Amniotic stem cell (primary cell): ENCODE results near the gene MBD2.
"Not testable (repeated sequence)": the region's sequence is repeated elsewhere in the genome, so short reads cannot be mapped to it uniquely, and the experiment has no call there.

ENCODE experiments used
- DNase-seq: peaks from one replicate; lab custom pipeline; 2025; lab: John Stamatoyannopoulos, UW

The MBD2 gene

DNA sequence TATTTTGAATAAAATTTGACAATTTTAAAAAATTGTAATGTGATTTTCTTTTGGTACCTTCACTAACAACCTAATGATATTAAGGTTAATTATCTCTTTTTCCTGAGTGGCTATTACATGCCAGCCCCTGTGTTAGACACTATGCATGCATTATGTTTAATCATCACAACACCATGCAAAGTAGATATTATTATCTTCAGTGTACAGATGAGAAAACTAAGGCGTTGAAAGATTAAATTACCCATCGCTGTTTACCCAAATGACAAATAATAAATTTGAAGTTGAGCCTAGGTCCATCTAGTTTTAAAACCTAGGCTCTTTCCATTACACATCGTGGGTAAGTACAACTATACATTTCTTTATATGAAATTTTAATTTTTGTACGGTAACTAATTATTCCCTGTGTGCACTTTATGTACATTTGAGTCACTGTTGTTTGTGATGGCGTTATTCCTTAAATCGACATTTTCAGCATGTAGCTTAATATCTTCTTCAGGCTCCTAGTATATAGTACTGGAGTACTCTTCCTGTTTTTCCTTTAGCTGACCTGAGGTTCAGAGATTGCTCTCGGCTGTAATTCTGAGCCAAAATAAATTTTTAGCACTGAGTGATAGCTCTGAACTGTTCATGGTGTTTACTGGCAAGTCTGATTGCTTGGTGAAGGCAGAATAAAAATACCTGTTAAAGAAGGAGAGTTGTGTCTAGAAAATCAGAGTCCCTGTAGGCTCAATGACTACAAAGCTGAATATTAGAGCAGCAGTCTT lies 13.9 kb upstream of the MBD2 start:
- no peak for DNase-seq

GRCh38 chr18:54235871-54236270 lies 11.4 kb upstream of the MBD2 start:
- no peak for DNase-seq

DNA sequence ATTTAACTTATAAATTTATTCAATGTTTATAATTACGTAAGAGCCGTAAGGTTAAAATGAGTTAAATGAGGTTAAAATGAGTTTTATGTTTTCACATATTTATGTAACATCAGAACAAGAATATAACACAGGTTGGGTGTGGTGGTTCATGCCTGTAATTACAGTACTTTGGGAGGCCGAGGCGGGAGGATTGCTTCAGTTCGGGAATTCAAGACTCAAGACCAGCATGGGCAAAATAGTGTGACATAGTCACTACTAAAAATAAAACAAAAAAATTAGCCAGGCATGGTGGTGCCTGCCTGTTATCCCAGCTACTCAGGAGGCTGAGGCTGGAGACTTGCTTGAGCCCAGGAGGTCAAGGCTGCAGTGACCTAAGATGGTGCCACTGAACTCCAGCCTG lies 9.3 kb upstream of the MBD2 start:
- no peak for DNase-seq

DNA sequence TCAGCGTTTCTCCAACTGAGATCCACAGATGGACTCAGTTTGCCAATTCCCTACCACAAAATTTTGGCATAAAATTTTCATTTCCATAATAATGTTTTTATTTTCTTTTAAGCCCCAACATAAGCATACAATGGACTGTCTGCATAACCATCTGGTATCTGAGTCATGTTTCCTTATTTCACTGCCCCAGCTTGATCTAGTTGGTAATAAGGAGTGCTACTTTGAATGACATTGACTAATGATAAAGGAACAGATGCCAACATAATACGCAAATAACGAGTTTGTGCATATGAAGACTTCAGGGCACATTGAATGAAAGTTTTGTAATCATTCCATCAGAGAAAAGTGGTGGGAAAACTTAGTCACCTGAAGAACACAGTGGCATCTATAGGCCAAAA lies 8.8 kb upstream of the MBD2 start:
- DNase-seq: no peak

DNA sequence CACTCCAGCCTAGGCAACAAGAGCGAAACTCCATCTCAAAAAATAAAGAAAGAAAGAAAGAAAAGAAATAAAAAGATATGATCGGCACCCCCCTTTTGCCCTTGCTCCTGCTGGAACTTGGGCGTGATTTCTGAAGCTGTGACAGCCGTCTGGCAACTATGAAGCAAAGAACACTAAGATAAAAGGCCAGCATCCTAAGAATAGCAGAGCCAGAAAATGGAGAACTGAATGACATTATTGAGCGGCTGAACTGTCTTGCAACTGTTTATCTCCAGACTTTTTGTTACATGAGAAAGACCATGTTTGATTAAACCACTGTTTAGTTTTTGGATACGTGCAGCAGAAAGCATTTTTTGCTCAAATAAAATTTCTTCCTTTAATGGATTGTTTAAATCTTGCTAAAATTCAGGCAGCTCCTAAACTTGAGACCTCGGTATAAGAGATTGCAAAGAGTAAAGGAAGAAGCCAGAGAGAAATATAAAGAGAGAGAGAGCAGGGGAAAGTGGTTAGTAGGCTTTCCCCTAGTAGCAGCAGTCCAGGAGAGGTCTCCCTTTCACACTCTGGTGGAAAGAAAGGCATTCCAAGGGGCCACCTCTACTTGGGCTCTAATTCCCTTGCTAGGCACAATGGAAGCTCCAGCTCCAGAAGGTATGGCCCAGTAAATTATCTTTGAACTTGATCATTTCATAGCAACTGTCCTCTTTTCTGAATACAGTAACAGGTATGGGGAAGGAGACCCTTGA lies 8.2 kb upstream of the MBD2 start:
- DNase-seq: no peak

DNA sequence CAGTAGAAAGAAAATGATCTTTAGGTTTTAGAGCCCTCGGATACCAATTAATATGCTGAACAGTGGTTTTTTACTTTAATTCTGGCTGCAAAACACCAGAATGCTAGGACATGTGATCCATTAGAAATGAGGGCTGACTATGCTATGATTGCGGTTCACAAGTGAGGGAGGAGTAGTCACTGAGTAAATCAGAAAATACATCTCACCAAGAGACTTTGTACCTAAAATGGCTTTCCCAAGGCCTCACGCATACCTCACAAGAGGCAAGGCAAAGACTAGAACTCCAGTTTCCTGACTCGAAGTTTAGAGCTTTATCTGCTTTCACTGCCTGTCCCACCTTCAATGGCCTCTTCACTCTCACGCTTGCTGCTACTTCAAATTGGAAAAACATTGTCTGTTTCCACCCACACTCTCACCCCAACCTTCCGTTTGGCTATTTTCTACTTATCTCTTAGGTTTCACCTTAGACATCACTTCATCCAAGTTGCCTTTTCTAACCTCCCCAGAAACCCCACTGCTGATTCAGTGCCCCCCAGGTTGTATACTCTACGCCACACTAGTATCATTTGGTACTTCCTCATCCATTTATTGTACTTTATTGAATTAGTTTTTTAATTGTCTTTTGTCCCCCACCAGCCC lies 5.1 kb upstream of the MBD2 start:
- DNase-seq: no peak

DNA sequence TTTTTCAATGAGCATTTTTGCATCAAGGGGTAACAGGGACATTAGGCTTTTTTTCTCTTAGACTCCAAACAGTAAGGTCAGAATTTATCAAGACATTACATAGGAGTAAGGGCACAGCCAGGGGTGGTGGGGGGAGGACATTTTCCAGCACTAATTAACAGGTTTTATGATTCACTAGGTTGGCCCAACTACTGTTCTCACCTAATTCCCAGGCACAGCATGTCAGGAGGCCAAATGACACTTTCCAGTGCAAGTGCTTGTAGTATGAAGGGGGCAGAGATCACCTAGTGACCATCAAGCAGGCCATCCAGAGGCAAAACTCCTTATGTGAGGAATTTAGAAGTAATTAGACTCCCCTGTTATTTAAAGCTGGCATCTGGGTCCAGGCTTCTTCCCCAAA lies 3.9 kb upstream of the MBD2 start:
- DNase-seq: no peak

GRCh38 chr18:54223568-54224241 lies 764 bp downstream of the MBD2 start:
- DNase-seq: peak; percentile 30

GRCh38 chr18:54222922-54223567 lies 1.4 kb downstream of the MBD2 start:
- DNase-seq: no peak

DNA sequence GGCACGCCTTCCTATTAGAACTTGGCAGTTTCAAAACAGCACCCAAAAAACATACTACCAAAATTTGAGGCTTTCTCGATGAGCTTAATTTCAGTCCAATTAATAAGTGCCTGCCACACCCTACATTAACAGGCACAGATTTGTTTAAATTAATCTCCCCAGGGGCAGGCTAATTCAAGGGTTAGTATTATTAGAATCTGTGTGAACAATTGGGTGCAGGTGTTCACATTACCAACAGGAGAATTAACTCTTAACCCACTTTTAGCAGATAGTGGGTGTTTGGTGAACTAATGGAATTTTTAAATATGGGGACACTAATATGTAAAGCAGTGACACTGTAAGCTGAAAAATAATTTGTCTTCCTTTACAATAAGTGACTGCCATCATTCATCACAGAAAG lies 4.1 kb downstream of the MBD2 start:
- DNase-seq: no peak

- not testable (repeated sequence) for DNase-seq
These were observed 5.7 kb downstream of the MBD2 start for GRCh38 chr18:54218803-54219202.

- no peak for DNase-seq
These were observed 6.2 kb downstream of the MBD2 start for GRCh38 chr18:54218299-54218698.

DNA sequence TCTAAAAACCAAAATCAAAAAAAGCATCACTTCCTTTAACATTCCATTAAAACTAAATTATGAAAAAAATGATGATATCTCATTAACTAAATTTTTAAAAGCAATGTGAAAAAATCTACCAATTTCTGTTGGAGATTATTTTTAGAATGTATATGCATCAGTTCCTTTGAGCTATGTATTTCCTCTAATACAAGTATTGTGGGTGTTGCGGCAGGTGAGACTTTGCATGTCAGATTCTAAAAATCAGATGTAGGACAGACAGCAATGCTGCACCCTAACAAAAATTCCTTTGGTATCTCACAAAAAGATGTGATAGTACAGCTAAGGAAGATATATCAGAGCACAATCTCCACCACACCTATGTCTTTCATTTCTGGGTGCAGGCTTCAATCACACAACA lies 6.8 kb downstream of the MBD2 start:
- no peak for DNase-seq

GRCh38 chr18:54215069-54215468 lies 9.4 kb downstream of the MBD2 start:
- no peak for DNase-seq

DNA sequence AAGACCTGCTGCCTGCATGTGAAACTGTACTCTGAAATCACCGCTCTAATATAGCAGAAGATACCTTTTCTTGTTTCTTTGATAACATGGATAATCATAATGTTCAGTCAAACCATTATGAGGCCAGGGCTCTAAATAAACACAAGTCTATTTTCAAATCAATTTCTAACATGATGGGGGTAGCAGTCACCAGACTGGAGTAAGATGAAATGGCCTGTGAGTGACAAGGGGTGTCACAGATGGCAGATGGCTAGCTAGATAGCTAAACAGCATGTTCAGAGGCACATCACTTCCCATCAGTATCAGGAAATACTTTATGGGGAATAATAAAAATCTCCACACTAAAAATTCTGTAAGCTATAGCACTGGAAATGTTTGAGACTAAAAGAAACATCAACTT lies 14.0 kb downstream of the MBD2 start:
- DNase-seq: no peak

- no peak for DNase-seq
These were observed 14.8 kb downstream of the MBD2 start for GRCh38 chr18:54209471-54210180.

GRCh38 chr18:54206447-54206846 lies 18.0 kb downstream of the MBD2 start:
- DNase-seq: no peak

GRCh38 chr18:54205959-54206358 lies 18.5 kb downstream of the MBD2 start:
- DNase-seq: no peak

DNA sequence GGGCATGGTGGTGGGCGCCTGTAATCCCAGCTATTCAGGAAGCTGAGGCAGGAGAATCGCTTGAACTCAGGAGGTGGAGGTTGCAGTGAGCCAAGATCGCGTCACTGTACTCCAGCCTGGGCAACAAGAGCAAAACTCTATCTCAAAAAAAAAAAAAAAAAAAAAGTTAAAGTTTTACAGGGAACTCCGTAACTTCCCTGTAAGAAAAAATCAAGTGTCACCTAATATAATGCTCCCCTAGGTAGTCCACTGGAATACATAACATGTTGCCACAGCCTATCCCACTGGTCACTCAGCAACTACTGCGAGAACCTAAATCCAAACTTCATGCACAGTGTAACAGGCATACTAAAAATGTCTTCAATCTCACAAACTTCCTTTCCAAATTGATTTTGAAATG lies 19.0 kb downstream of the MBD2 start:
- DNase-seq: not testable (repeated sequence)

DNA sequence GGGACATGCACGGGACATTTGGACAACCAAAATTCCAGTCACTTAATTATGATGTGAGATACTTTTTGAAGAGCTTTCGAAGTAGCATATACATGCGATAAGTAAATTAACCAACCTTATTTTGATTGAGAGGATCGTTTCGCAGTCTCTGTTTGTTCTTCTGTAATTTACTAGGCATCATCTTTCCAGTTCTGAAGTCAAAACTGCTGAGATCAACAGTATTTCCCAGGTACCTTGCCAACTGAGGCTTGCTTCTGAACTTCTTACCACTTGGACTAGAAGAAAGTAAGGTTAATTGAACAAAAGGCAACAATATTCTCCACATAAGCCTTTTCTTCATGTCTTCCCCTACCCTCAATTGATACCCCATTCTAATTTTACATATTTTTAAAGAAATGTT lies 19.6 kb downstream of the MBD2 start:
- DNase-seq: no peak

GRCh38 chr18:54203914-54204313 lies 20.6 kb downstream of the MBD2 start:
- DNase-seq: no peak
